Ascending aorta (tissue), 2 donors: ENCODE data around the gene SMIM15. TPM values are rescaled to one million over a fixed set of nuclear protein-coding genes. Genes with fewer than 3 reads are reported as not detected.

Experiments
- DNase-seq, 2 donors: peaks; one replicate each; pipeline ENCODE4 v3.0.0-alpha.2; 2019; ENCODE audit warnings: low spot score in 2 of 2
- H3K27ac ChIP-seq, 2 donors: fragments of 200-600 bp; sonication (generic); one replicate each; pipeline ENCODE4 v1.5.1; 2016 to 2017; ENCODE audit warnings: mild to moderate bottlenecking in 1 of 2
- H3K27me3 ChIP-seq: fragments of 200-600 bp; sonication (generic); one replicate; pipeline ENCODE4 v1.5.1; 2017
- H3K36me3 ChIP-seq, 2 donors: fragments of 200-600 bp; sonication (generic); one replicate each; pipeline ENCODE4 v1.5.1; 2016
- H3K4me1 ChIP-seq, 2 donors: fragments of 200-600 bp; sonication (generic); one replicate each; pipeline ENCODE4 v1.5.1; 2016 to 2017; ENCODE audit warnings: mild to moderate bottlenecking in 1 of 2
- H3K4me3 ChIP-seq, 2 donors: fragments of 200-600 bp; sonication (generic); one replicate each; pipeline ENCODE4 v1.5.1; 2016 to 2017; ENCODE audit warnings: mild to moderate bottlenecking in 1 of 2
- H3K9me3 ChIP-seq, 2 donors: fragments of 200-600 bp; sonication (generic); one replicate each; pipeline ENCODE4 v1.5.1; 2016
- CTCF ChIP-seq, 3 experiments: fragments of 200-600 bp in 2 of 3; fragments of 450-650 bp in 1 of 3; sonication (generic) in 2 of 3; IDR thresholded peaks; one replicate each; pipeline ENCODE4 v1.5.1; 2016 to 2019; ENCODE audit warnings: antibody characterized with exemption in 3 of 3, mild to moderate bottlenecking in 1 of 3, moderate library complexity in 1 of 3
- intact Hi-C: fragments of 100-400 bp; cut with DNase I; formaldehyde crosslinking; loops from one replicate; pipeline ENCODE4 v1.15.1; 2023
- total RNA-seq: library from RNA; depleted of rRNA; stranded (reverse); fragments of >200 nt; gene quantifications from one replicate; pipeline ENCODE4 v1.1.0, GENCODE V29; 2016

Gene SMIM15
- total RNA-seq, 1 donor from 2014 or later = 22.4 TPM

DNA sequence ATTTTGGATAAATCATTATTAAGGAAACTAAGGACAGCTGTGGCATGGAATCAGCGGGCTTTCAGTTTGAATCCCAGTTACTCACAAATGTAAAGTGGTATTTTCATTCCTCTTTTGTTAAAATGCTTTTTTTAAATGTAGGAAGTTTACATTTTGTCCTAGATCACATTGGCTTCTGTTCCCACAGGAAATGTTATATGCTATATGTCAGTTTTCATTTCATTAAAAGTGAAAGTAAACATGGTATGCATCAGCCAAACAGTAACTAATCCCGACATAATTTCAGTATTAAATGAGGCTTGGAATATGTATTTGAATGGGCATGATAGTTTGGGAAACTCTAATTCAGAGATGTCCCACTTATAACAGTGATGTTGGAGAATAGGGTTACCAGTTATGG, 18.6 kb upstream of the SMIM15 start:
- intact Hi-C loops = no loop called here

DNA sequence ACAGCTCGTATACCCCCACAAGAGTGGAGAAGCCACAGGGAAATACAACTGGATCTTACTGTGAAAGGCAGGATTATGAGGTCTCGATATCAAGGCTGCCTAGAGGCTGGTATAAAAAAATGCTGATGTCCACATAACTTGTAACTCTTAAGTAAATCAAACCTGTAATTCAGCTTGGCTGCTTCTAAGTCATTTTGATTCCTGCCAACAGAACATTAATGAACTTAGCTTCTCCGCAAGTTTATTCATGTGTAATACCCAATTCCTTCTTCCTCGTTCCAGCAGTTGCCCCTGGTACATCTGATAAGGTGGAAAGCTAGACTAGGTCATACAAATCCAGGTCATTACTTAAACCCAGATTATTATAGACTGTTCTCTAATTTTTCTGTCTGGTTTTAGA, 16.4 kb upstream of the SMIM15 start:
- Histone ChIP-seq H3K27ac (no peak overlapping the region), H3K27me3 (no peaks in the 10 kb centered on the region), H3K4me3 (no peak overlapping the region), H3K9me3 (no peaks in the 10 kb centered on the region), H3K4me1 (no peaks in the 10 kb centered on the region), H3K36me3 (no peaks in the 10 kb centered on the region)
- TF ChIP-seq CTCF (IDR thresholded peaks at IDR 0.05) = no peak
- DNase-seq = no peak
- intact Hi-C loops = no loop called here

More for the DNA sequence above, 18.6 kb upstream of the SMIM15 start:
- H3K27me3 ChIP-seq = no peaks in the 10 kb centered on the region
- no peaks in the 10 kb centered on the region for H3K4me1 ChIP-seq
- no peak for TF ChIP-seq CTCF (IDR thresholded peaks at IDR 0.05)
- H3K4me3 ChIP-seq = peak overlapping the region in 1 of 2 donors; percentile 35
- no peaks in the 10 kb centered on the region for H3K36me3 ChIP-seq
- no peak for DNase-seq
- no peak overlapping the region for H3K27ac ChIP-seq
- no peaks in the 10 kb centered on the region for H3K9me3 ChIP-seq

GRCh38 chr5:61177716-61178115, 15.4 kb upstream of the SMIM15 start:
- no peak for TF ChIP-seq CTCF (IDR thresholded peaks at IDR 0.05)
- H3K4me3 ChIP-seq = no peak overlapping the region
- no peaks in the 10 kb centered on the region for H3K9me3 ChIP-seq
- no peak for DNase-seq
- no peaks in the 10 kb centered on the region for H3K36me3 ChIP-seq
- H3K27ac ChIP-seq = no peak overlapping the region
- H3K4me1 ChIP-seq = no peaks in the 10 kb centered on the region
- intact Hi-C loops = no loop called here
- H3K27me3 ChIP-seq = no peaks in the 10 kb centered on the region

GRCh38 chr5:61177070-61177469, 14.8 kb upstream of the SMIM15 start:
- H3K27ac ChIP-seq = no peak overlapping the region
- DNase-seq = no peak
- H3K9me3 ChIP-seq = no peaks in the 10 kb centered on the region
- no peak overlapping the region for H3K4me3 ChIP-seq
- H3K36me3 ChIP-seq = no peaks in the 10 kb centered on the region
- intact Hi-C loops = no loop called here
- H3K27me3 ChIP-seq = no peaks in the 10 kb centered on the region
- TF ChIP-seq CTCF (IDR thresholded peaks at IDR 0.05) = no peak
- no peaks in the 10 kb centered on the region for H3K4me1 ChIP-seq

GRCh38 chr5:61176631-61177030, 14.4 kb upstream of the SMIM15 start:
- no peak for DNase-seq
- intact Hi-C loops = no loop called here
- H3K36me3 ChIP-seq = no peaks in the 10 kb centered on the region

More at GRCh38 chr5:61176631-61177030, 14.4 kb upstream of the SMIM15 start:
- Histone ChIP-seq H3K9me3 (no peaks in the 10 kb centered on the region), H3K27ac (no peak overlapping the region), H3K27me3 (no peaks in the 10 kb centered on the region), H3K4me3 (no peak overlapping the region), H3K4me1 (no peaks in the 10 kb centered on the region)
- TF ChIP-seq CTCF (IDR thresholded peaks at IDR 0.05) = no peak
